ENCODE results near the gene SYT7.

The SYT7 gene

GRCh38 chr11:61534933-61535839 is 45.7 kb downstream of the SYT7 start:
- no peak for DNase-seq

- no peak for DNase-seq
Observed at GRCh38 chr11:61534025-61534932, 46.6 kb downstream of the SYT7 start.

- no peak for DNase-seq
Observed at GRCh38 chr11:61533401-61533800, 47.5 kb downstream of the SYT7 start.

DNA sequence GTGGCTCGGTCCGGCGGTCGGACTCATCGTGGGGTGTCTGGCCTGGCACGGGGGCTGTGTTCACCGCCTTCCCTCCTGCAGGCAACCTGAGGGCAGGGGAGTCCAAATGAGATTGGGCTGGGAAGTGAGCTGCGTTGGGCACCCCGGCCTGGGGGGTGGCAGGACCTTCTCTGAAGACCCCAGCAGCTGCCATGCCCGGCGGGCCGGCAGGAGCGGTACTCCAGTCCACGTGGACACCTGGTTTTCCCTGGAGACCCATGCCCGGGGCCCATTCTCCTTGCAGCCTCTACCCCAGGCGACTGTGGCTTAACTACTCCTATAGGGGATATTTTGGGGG is 47.9 kb downstream of the SYT7 start:
- DNase-seq = no peak

DNA sequence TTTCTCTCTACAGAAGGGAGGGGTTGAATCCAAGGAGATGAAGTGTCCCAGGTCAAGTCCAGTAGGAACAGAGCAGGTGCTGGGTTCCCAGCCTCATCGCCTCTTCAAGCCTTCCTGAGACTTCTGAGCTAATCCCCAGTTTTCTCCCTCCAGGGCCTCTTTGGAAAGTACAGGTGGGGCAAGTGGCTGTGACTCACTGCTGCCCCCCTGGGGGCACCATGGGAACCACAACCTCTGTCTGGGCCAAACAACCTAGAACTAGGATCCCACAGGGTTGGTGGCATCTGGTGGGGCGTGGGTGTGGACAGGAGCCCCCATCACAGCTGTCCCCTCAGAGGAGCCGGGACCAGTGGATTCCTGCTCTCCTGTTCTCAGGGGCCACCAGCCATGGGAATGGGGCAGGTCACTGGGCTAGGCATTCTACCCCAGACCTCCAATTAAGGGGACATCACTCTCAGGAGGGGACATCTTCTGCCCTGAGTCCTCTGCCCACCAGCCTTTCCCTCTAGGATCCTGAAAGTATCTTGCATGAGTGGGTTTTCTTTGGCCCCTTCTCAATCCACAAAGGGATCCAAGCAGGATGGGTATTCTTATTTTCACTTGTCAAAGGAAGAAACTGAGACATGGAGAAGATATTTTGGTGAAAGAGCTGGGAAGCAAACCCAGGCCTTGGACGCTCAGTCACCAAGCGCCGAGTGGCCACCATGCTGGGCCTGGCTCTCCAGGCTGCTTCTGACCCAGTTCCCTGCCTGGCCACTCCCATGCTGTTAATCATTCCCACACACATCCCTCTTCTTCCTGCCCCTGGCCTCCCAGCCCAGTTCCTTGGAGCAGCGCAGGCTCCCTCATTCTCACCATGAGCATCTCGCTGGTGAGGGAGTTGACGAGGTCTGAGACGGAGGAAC is 48.5 kb downstream of the SYT7 start:
- no peak for DNase-seq

- no peak for DNase-seq
Observed at GRCh38 chr11:61531044-61531443, 49.8 kb downstream of the SYT7 start.

- DNase-seq = no peak
Observed at GRCh38 chr11:61529537-61530225, 51.2 kb downstream of the SYT7 start.

DNA sequence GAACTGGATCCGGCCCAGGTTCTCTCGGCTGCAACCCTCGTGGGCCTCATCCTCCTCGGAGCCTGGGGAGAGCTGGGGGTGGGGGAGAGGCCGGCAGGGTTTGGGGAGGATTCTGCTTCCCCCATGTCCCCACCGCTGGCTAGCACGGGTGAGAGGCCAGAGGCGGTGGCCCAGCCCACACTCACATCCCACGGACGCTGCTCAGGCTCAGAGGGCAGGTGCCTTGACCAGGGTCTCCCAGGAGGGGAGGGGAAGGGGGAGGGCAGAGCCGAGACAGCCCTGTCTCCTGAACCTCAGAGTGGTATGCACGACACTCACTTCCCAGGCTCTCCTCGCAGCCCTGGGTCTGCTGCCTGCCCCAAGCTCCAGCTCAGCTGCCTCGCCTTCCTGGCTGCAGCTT is 52.8 kb downstream of the SYT7 start:
- no peak for DNase-seq

DNA sequence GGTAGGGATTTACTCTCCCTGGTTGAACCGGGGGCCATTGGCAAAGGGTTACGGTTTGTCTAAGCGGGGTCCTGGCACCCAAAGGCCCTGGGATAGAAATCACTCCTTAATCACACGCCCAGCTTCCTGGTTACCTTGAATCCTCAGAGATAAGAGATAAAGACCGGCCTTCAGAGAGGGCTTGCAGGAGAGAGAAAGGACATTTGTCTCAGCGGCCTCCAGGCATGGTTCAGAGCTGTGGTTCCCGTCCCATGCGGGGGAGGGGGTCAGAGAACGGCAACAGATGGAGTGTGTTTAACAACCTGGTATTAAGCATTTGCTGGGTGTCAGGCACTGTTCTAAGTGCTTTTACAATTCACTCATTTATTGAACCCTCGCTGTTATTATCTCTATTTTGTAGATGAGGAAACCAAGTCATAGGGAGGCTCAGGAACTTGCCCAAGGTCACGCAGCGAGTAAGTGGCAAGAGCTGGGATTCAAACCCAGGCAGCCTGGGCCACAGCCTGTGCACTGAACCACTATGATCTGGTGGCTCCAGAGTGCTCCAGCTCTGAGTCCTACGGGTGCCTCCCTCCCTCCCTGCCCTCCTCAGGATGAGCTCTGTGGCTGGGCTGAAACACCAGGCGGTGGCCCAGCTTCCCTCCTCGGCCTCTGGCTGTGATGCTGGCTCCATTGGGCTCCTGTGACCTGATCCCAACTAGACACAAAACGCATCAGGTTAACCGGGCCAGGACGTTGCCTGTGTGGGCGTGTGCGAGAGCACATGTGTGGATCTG is 53.7 kb downstream of the SYT7 start:
- DNase-seq = no peak

- no peak for DNase-seq
Observed at GRCh38 chr11:61526229-61526628, 54.6 kb downstream of the SYT7 start.

DNA sequence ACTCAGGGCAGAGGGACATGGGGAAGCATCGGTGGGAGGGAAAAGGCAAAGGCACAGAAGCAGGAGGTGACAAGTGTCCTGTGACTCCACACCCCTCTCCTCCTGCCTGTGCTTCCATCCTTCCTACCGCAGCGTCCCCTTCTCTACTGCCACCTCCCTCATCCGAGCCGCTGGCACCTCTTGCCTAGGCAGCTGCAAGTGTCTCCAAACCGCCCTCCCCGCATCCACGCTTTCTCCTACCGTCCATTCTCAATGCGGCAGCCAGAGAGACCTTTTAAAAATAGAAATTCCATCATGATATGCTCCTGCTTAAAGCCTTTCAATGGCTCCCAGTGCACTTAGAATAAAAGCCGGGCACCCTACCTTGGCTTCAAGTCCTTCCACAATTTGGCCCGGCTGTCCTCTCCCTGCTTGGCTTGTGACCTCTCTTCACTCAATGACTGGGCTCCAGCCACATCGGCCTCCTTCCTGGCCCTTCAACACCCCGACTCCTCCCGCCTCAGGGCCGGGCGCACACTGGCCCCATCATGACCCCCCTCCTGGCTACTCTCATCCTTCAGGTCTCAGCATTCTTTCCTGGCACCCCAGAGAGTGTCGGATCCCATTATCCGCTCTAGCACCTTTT is 55.8 kb downstream of the SYT7 start:
- no peak for DNase-seq

DNA sequence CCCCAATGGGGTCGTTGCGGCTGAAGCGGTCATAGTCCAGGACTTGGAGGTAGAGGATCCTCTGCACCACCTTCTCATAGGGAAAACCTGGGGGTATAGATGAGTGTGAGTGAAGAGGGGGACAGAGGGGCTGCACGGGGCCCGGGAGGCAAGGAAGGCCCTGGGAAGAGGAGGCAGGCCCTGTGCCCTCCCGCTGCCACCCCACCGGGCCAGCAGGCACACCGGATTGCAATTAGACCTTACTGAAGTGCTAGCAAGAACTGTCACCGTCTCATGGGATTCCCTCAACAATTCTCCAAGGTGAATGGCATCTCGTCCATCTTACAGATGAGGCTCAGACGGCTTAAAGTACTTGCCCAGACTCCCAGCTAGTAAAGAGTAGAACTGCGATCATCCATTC is 56.4 kb downstream of the SYT7 start:
- no peak for DNase-seq

- no peak for DNase-seq
Observed at GRCh38 chr11:61522881-61523280, 58.0 kb downstream of the SYT7 start.

GRCh38 chr11:61518032-61518795 is 62.7 kb downstream of the SYT7 start:
- no peak for DNase-seq

DNA sequence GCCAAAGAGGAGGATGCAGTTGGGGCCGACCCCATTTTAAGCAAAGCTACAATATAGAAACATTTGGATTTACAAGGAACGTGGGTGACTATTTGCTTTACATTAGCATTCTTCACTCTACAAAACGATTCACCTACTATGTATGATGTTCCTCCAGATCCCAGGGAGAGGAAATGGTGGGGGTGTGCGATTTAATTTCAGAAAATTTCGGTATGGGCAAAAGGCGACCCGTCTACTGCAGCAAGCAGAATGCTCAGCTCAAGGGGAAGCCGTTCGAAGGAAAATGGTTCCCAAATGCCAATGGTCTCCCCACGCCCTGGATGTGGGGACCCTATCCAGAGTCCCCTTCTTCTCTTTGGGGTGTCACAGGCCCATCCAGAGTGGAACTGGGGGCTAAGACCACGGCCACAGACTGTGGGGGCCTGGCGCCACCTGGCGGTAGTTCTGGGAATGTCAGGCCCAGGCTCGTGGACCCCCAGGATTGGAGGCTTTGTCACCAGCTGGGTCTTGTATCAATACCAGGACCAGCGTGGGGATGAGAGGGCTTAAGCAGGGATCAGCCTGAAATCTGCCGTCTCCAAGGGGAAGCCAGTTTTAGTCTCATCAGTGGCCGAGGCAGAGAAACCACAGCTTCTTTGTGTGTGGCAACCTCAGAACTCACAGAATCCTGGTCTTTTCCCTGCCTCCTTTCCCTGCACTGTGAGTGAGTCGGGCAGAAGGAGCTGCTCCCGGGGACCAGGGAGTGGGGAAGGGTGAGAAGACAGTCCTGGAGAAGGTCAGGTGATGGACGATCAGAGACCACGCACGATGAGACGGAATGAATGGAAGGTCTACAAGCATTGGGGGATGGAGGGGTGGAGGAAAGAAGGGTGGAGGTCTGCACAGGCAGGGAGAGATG is 64.0 kb downstream of the SYT7 start:
- peak; percentile 82 for DNase-seq

DNA sequence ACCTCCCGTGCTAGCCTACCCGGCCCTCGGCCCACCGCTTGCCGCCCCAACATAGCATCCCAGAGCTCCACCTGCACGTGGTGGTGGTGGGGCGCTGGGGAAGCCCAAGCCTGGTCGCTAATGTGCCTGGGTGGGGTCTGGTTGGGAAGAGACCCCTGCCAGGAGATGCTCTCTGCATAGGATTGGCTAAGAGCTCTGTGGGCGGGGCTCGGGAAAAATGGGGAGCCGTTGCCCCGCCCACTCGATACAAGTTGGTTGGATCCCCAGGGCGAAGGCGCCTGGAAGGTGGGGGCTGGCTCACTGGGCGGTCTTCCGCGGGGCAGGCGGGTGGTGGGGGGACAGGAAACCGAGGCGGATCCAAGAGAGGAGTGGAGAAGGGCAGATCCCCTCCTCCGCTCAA is 64.7 kb downstream of the SYT7 start:
- no peak for DNase-seq

- DNase-seq = no peak
Observed at GRCh38 chr11:61515686-61516085, 65.2 kb downstream of the SYT7 start.

GRCh38 chr11:61514050-61514917 is 66.6 kb downstream of the SYT7 start:
- DNase-seq = no peak
